GM12878 (cell line): ENCODE data around the gene CDCA8. TPM values are rescaled to one million over a fixed set of nuclear protein-coding genes. Genes with fewer than 3 reads are reported as not detected.

Source experiments
- ATAC-seq: fragments of 200-7000 bp; cut with Tn5 transposase; 3 replicates; pipeline ENCODE4 v1.9.1; 2020; ENCODE audit warnings: mild to moderate bottlenecking, moderate library complexity
- BruUV-seq: library from RNA; stranded (reverse); fragments of 400-500 nt; replicated peaks from 2 replicates; lab custom pipeline; 2021; lab: Mats Ljungman, UMichigan
- CTCF ChIA-PET: fragments of 300-600 bp; sonication (Branson Sonifier 250); formaldehyde crosslinking; extraction: SDS; loops from one replicate; lab custom pipeline; 2021; ENCODE audit warnings: inconsistent platforms; lab: Yijun Ruan, JAX
- POLR2A ChIA-PET: fragments of 350-600 bp; formaldehyde crosslinking; extraction: SDS; loops from one replicate; lab custom pipeline; 2021; ENCODE audit warnings: inconsistent platforms; lab: Charles Lee
- RAD21 ChIA-PET: fragments of 300-600 bp; sonication (Branson Sonifier 250); formaldehyde crosslinking; loops from one replicate; lab custom pipeline; 2023; ENCODE audit warnings: antibody characterized with exemption; ENCODE audit not compliant: unreplicated experiment; lab: Charles Lee
- SMC1A ChIA-PET: fragments of 300-600 bp; sonication (Branson Sonifier 250); formaldehyde crosslinking; loops from one replicate; lab custom pipeline; 2023; ENCODE audit not compliant: unreplicated experiment, uncharacterized antibody; lab: Charles Lee
- DNase-seq: peaks from one replicate; pipeline ENCODE4 v3.0.0-alpha.2; 2011; ENCODE audit warnings: low read depth, low spot score
- FAIRE-seq: peaks from 3 replicates; lab custom pipeline; 2011; peaks lifted over from hg19 to GRCh38; lab: Jason Lieb, UNC
- H2AFZ ChIP-seq: 2 replicates; pipeline ENCODE4 v1.6.0; 2011; ENCODE audit warnings: low read depth, low read length, control low read depth; ENCODE audit not compliant: control insufficient read depth
- H3K27ac ChIP-seq: 2 replicates; pipeline ENCODE4 v1.5.1; 2011; ENCODE audit warnings: control low read depth; ENCODE audit not compliant: control insufficient read depth, insufficient read depth
- H3K27me3 ChIP-seq, 2 experiments: replicated peaks in 1 of 2; 2 replicates each; pipeline versions ENCODE4 v1.6.0 to v1.6.1; 2011; ENCODE audit warnings: low read length in 1 of 2; ENCODE audit not compliant: control insufficient read depth in 2 of 2, insufficient read depth in 2 of 2
- H3K36me3 ChIP-seq, 2 experiments: 2 replicates each; pipeline ENCODE4 v1.5.1; 2011; ENCODE audit warnings: low read length in 1 of 2; ENCODE audit not compliant: control insufficient read depth in 2 of 2, insufficient read depth in 2 of 2
- H3K4me1 ChIP-seq: 2 replicates; pipeline ENCODE4 v1.6.1; 2011; ENCODE audit warnings: mild to moderate bottlenecking, low read length, moderate library complexity, mixed read lengths; ENCODE audit not compliant: control insufficient read depth, insufficient read depth
- H3K4me2 ChIP-seq: 2 replicates; pipeline ENCODE4 v1.6.0; 2011; ENCODE audit warnings: control low read depth; ENCODE audit not compliant: control insufficient read depth, insufficient read depth
- H3K4me3 ChIP-seq: fragments of 200-600 bp; sonication (generic); 2 replicates; pipeline ENCODE4 v1.5.1; 2016
- H3K79me2 ChIP-seq: 2 replicates; pipeline ENCODE4 v1.6.0; 2011; ENCODE audit warnings: low read length; ENCODE audit not compliant: control insufficient read depth, insufficient read depth
- H3K9ac ChIP-seq: 2 replicates; pipeline ENCODE4 v1.8.0; 2011; ENCODE audit warnings: low read length, control low read depth, mixed read lengths; ENCODE audit not compliant: control insufficient read depth, insufficient read depth
- H3K9me3 ChIP-seq: replicated peaks from 3 replicates; pipeline ENCODE4 v1.5.1; 2011; ENCODE audit warnings: mild to moderate bottlenecking, low read length; ENCODE audit not compliant: control insufficient read depth, insufficient read depth
- H4K20me1 ChIP-seq: 2 replicates; pipeline ENCODE4 v1.6.0; 2011; ENCODE audit not compliant: control insufficient read depth, insufficient read depth
- EED ChIP-seq: sonication (generic); IDR thresholded peaks from 2 replicates; pipeline ENCODE4 v1.6.1; 2016; ENCODE audit warnings: antibody characterized with exemption, low read depth
- ESRRA ChIP-seq: IDR thresholded peaks from 2 replicates; pipeline ENCODE4 v1.6.1; 2012; ENCODE audit warnings: mild to moderate bottlenecking, low read length, improper control_type of control experiment
- HDAC6 ChIP-seq: fragments of 200-600 bp; sonication (generic); IDR thresholded peaks from one replicate; pipeline ENCODE4 v1.8.0; 2017; ENCODE audit warnings: antibody characterized with exemption; ENCODE audit not compliant: unreplicated experiment
- IKZF1 ChIP-seq: fragments of 450-650 bp; conservative IDR thresholded peaks from 2 replicates; pipeline ENCODE4 v1.6.1; 2017; ENCODE audit warnings: antibody characterized with exemption, mild to moderate bottlenecking
- NRF1 ChIP-seq: conservative IDR thresholded peaks from 2 replicates; pipeline ENCODE4 v1.6.1; 2011; ENCODE audit warnings: mild to moderate bottlenecking, low read depth, low read length, improper control_type of control experiment
- PAX5 ChIP-seq: IDR thresholded peaks from 2 replicates; pipeline ENCODE4 v1.6.1; 2011; ENCODE audit warnings: low read depth, low read length, borderline replicate concordance
- POLR2AphosphoS5 ChIP-seq: IDR thresholded peaks from 2 replicates; pipeline ENCODE4 v1.6.1; 2011; ENCODE audit warnings: mild to moderate bottlenecking, low read length, inconsistent platforms
- TBL1XR1 ChIP-seq: IDR thresholded peaks from 2 replicates; pipeline ENCODE4 v1.6.1; 2012; ENCODE audit warnings: low read depth, low read length, improper control_type of control experiment
- ZNF384 ChIP-seq: IDR thresholded peaks from 2 replicates; pipeline ENCODE4 v1.6.1; 2012; ENCODE audit warnings: low read depth, mild to moderate bottlenecking, low read length, improper control_type of control experiment, borderline replicate concordance
- WGBS: methylation state at CpG from one replicate; pipeline ENCODE4 v1.1.6; 2016; ENCODE audit warnings: low lambda C conversion rate; ENCODE audit not compliant: insufficient replicate concordance, insufficient coverage; ENCODE audit errors: missing lambda C conversion rate; 5-methylcytosine and 5-hydroxymethylcytosine counted together
- in situ Hi-C: fragments of 300-500 bp; cut with MboI; formaldehyde crosslinking; loops from 9 replicates; pipeline ENCODE4 v1.14.3; 2018; ENCODE audit warnings: mixed read lengths
- intact Hi-C: fragments of 100-400 bp; cut with micrococcal nuclease; formaldehyde crosslinking; loops from one replicate; pipeline ENCODE4 v1.14.2; 2022; ENCODE audit not compliant: unreplicated experiment
- polyA plus RNA-seq, 11 experiments: library from polyadenylated mRNA; depleted of rRNA in 4 of 11; unstranded in 6 of 11; stranded (reverse) in 5 of 11; fragments of >200 nt; fragmentation: Nextera tagmentation in 4 of 11; fragmentation: Illumina TruSeq in 1 of 11; extraction: Ambion mirVana in 4 of 11; extraction: Trizol in 1 of 11; gene quantifications; 1 replicate in 1 of 11; 2 replicates in 10 of 11; pipeline versions ENCODE4 v1.2.1 to v1.2.3, GENCODE V29; 2011 to 2016; ENCODE audit warnings: inconsistent platforms in 2 of 11, missing spikeins in 2 of 11, low read depth in 1 of 11
- total RNA-seq, 4 experiments: library from RNA; depleted of rRNA in 3 of 4; stranded (reverse); fragments of >200 nt in 3 of 4; fragmentation: Illumina TruSeq in 1 of 4; extraction: Trizol in 1 of 4; gene quantifications; 2 replicates each; pipeline versions ENCODE4 v1.2.1 to v1.2.3, GENCODE V29; 2013 to 2021
- TF ChIP-seq, protein P1 (sequence below): IDR thresholded peaks from 2 replicates; pipeline ENCODE4 v1.6.1; 2011; ENCODE audit warnings: mild to moderate bottlenecking, low read depth, low read length, moderate library complexity; ENCODE audit not compliant: insufficient replicate concordance
- TF ChIP-seq, protein P2 (sequence below): fragments of 450-650 bp; IDR thresholded peaks from 2 replicates; pipeline ENCODE4 v1.6.1; 2018; ENCODE audit warnings: borderline replicate concordance, mild to moderate bottlenecking; ENCODE audit not compliant: partially characterized antibody
- TF ChIP-seq, protein P3 (sequence below): fragments of 450-650 bp; IDR thresholded peaks from 2 replicates; pipeline ENCODE4 v1.6.1; 2017; ENCODE audit warnings: mild to moderate bottlenecking, moderate library complexity

Gene CDCA8
- total and polyA plus RNA-seq, 10 of the 15 experiments (the other 5 are each of a cell fraction or from before 2014, with no cell fraction given), result 21.3 to 98.1 (median 61.4) TPM

DNA sequence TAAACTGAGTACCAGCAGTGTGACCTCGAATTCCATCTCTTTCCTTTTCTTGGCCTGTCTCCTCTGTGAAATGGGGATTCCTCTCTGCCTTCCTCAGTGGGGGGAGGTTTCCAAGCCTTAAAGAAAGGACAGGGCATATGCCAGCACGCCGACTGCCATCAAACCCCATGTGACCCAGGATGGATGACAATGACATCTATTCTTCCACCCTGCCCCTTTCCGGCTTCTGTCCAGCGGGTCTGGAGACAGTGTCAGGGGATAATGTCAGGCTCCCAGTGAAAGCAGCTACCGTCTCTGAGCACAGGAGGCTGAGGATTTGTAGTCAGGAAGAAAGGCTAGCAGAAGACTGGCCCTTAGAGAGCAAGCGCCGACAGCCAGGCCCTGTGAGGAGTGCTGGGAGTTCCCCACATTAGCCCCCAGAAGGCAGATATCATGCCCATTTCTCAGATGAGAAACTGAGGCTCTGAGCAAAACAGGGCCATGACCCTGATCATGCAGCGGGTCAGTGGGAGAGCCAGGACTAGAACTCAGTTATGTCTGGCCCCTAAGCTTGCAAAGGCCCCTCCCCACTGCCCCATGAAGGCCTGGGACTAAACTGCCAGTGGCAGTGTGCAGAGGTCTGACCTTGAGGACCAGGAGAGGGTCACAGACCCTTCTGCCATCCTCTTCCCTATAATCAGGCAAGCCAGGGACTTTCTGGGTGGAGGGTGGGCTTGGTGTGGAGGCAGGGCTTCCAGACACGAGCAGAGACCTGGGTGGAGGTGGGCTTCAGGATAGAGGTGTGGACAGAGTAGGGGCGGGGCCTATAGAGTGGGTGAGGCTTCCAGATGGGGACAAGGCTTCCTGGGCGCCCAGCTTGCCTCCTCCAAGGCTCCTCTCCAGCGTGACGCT is 30.1 kb downstream of the CDCA8 start:
- no peaks in the 10 kb centered on the region for H4K20me1 ChIP-seq
- ChIA-PET POLR2A (no interaction called here), SMC1A (interaction anchor here (0.6 kb wide), 1 partner anchor 205 kb away, joined by 5 read pairs; no protein-coding TSS in a partner anchor), CTCF (no interaction called here), RAD21 (no interaction called here)
- in situ Hi-C loops (no loop called here), intact Hi-C loops (no loop called here)
- no peaks in the 10 kb centered on the region for H3K79me2 ChIP-seq
- no peak overlapping the region for H3K4me2 ChIP-seq
- H2AFZ ChIP-seq, result no peak overlapping the region
- H3K9me3 ChIP-seq, result no peaks in the 10 kb centered on the region
- no peaks in the 10 kb centered on the region for H3K36me3 ChIP-seq
- H3K4me3 ChIP-seq, result no peak overlapping the region
- ATAC-seq (no peak), FAIRE-seq (no peak), DNase-seq (no peak)
- no TSS peak for BruUV-seq
- H3K27ac ChIP-seq, result no peak overlapping the region
- no peak overlapping the region for H3K9ac ChIP-seq
- WGBS, result 30% methylated on average over 14 of the region's 14 CpGs
- H3K27me3 ChIP-seq, result peaks cover 0 to 1% of the 10 kb centered on the region in 2 experiments; a peak in 1 of 4 replicates
- H3K4me1 ChIP-seq, result no peaks in the 10 kb centered on the region
- TF ChIP-seq NRF1 (no peak), IKZF1 (no peak), POLR2AphosphoS5 (no peak), ESRRA (no peak), PAX5 (no peak), TBL1XR1 (no peak), HDAC6 (no peak), EED (no peak), ZNF384 (no peak)
- TF ChIP-seq, protein P1, sequence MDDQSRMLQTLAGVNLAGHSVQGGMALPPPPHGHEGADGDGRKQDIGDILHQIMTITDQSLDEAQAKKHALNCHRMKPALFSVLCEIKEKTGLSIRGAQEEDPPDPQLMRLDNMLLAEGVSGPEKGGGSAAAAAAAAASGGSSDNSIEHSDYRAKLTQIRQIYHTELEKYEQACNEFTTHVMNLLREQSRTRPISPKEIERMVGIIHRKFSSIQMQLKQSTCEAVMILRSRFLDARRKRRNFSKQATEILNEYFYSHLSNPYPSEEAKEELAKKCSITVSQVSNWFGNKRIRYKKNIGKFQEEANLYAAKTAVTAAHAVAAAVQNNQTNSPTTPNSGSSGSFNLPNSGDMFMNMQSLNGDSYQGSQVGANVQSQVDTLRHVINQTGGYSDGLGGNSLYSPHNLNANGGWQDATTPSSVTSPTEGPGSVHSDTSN, result no peak
- TF ChIP-seq, protein P2, sequence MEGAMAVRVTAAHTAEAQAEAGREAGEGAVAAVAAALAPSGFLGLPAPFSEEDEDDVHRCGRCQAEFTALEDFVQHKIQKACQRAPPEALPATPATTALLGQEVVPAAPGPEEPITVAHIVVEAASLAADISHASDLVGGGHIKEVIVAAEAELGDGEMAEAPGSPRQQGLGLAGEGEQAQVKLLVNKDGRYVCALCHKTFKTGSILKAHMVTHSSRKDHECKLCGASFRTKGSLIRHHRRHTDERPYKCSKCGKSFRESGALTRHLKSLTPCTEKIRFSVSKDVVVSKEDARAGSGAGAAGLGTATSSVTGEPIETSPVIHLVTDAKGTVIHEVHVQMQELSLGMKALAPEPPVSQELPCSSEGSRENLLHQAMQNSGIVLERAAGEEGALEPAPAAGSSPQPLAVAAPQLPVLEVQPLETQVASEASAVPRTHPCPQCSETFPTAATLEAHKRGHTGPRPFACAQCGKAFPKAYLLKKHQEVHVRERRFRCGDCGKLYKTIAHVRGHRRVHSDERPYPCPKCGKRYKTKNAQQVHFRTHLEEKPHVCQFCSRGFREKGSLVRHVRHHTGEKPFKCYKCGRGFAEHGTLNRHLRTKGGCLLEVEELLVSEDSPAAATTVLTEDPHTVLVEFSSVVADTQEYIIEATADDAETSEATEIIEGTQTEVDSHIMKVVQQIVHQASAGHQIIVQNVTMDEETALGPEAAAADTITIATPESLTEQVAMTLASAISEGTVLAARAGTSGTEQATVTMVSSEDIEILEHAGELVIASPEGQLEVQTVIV, result no peak
- TF ChIP-seq, protein P3, sequence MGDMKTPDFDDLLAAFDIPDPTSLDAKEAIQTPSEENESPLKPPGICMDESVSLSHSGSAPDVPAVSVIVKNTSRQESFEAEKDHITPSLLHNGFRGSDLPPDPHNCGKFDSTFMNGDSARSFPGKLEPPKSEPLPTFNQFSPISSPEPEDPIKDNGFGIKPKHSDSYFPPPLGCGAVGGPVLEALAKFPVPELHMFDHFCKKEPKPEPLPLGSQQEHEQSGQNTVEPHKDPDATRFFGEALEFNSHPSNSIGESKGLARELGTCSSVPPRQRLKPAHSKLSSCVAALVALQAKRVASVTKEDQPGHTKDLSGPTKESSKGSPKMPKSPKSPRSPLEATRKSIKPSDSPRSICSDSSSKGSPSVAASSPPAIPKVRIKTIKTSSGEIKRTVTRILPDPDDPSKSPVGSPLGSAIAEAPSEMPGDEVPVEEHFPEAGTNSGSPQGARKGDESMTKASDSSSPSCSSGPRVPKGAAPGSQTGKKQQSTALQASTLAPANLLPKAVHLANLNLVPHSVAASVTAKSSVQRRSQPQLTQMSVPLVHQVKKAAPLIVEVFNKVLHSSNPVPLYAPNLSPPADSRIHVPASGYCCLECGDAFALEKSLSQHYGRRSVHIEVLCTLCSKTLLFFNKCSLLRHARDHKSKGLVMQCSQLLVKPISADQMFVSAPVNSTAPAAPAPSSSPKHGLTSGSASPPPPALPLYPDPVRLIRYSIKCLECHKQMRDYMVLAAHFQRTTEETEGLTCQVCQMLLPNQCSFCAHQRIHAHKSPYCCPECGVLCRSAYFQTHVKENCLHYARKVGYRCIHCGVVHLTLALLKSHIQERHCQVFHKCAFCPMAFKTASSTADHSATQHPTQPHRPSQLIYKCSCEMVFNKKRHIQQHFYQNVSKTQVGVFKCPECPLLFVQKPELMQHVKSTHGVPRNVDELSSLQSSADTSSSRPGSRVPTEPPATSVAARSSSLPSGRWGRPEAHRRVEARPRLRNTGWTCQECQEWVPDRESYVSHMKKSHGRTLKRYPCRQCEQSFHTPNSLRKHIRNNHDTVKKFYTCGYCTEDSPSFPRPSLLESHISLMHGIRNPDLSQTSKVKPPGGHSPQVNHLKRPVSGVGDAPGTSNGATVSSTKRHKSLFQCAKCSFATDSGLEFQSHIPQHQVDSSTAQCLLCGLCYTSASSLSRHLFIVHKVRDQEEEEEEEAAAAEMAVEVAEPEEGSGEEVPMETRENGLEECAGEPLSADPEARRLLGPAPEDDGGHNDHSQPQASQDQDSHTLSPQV, result no peak
